ENCODE measurements around the gene OR10G8.
"Not testable (repeated sequence)": the region's sequence is repeated elsewhere in the genome, so short reads cannot be mapped to it uniquely, and the experiment has no call there.

OR10G8 gene, protein sequence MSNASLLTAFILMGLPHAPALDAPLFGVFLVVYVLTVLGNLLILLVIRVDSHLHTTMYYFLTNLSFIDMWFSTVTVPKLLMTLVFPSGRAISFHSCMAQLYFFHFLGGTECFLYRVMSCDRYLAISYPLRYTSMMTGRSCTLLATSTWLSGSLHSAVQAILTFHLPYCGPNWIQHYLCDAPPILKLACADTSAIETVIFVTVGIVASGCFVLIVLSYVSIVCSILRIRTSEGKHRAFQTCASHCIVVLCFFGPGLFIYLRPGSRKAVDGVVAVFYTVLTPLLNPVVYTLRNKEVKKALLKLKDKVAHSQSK

DNA sequence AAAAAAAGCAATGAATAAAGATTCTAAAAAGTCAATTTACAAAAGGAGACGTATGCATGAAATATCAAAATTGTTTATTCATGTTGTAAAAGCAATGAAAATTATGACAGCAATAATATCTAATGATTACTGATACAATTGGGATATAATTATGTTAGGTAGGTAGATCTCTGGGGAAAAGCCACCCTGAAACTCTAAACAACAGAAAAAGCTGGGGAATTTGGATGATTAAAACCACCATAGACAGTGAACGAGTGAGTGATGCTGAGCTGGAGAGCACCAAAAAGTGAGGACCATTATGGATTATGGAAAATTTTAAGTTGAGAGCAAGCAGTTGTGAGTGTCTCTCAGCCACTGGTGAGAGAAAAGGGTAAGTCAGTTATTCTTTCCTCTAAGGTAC lies at the start of gene OR10G8:
OR10G8 (plus strand) TSS at position 301 of the 400 bp plus-strand sequence. CDS start 2,825 bp downstream, outside the sequence.
- DNase-seq: no peak

DNA sequence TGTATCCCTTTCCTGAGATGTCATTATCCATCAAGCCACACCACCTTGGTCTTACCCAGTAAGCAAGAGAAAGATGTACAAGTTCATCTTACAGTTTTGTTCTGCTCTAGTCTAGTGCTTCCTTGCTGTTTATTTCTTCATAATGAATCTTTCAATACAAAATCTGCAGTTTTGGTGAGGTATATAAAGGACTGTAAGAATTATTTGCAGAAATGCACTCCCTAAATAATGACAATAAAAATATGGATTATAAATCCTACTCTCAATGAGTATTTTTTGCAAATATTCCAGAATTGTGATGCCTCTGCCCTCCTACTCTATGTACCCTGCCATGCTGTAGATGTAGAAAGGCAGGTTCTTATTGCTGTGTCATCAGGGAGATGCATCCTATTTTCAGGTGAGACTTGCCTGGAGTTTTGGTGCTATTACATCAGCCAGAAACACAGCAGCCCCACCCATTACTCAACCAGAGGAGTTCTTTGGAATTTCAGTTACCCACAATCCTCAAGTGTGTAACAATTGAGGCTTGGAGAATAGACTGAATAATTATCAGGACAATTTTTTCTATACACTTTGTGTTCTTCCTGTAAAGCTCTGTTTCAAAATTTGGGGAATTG lies 48.8 kb upstream of the OR10G8 start, which contains the start of gene OR10S1:
OR10S1 (minus strand) TSS at position 51 of the 617 bp plus-strand sequence. CDS start 117 bp downstream, outside the sequence.
- no peak for DNase-seq

DNA sequence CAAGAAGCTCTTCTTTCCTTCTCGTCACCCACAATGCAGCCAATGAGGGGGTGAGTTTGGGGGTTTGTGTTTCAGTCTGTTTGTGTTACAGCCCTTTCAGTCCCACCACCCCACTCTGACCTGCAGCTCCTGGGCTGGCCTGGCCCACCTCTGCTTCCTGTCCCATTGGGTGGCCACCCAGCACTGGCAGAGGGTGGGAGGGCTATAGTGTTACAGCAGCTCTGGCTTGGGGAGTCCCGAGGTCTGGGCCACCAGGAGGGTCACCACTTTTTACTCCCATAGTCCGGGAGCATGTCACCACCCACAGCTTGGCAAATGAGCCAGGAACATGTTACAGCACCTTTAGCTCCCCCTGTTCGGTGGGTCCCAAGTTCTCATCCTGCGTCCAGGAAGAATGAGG lies 47.3 kb upstream of the OR10G8 start:
- no peak for DNase-seq

DNA sequence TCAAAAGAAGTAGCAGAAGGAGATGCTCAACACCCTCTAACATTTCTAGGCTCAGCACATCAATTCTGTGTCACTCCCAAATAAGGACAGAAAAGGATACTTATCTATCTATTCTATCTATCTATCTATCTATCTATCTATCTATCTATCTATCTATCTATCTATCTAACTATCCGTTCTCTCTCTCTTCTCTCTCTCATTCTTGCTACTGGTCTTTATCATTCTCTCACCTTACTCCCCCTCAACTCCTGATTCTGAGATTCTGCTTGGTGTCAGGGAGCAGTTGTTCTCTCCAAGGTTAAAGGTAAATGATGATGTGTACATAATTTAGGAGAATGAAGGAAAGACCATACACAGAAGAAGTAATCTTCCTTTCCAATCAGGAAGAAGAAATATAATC lies 31.5 kb upstream of the OR10G8 start, which contains the start of gene OR10G6:
OR10G6 (minus strand) TSS at position 43 of the 400 bp plus-strand sequence; CDS start at position 43, 0 bp downstream.
- DNase-seq: no peak

DNA sequence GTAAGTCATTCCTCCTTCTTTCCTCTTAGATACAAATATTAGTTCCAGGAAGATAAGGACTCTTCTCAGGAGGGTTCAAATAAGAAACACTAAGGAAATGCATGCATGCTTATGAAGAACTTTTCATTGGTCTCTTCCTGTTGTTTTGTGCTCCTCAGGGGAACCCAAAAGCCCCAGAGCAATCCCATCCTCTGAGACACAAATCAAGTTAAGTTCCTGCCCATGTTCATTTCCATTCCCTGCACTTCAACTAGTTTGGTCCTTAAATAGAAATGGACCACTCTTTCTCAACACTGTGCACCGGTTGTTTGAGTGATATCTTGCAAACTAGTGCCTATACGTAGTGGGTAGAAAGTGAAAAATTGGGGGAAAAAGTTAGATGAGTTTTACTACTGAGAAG lies 13.9 kb upstream of the OR10G8 start, which contains the start of gene OR10G4:
OR10G4 (plus strand) TSS at position 301 of the 400 bp plus-strand sequence. CDS start 2,578 bp downstream, outside the sequence.
- DNase-seq: no peak

DNA sequence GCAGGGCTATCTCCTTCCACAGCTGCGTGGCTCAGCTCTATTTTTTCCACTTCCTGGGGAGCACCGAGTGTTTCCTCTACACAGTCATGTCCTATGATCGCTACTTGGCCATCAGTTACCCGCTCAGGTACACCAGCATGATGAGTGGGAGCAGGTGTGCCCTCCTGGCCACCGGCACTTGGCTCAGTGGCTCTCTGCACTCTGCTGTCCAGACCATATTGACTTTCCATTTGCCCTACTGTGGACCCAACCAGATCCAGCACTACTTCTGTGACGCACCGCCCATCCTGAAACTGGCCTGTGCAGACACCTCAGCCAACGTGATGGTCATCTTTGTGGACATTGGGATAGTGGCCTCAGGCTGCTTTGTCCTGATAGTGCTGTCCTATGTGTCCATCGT lies 10.8 kb upstream of the OR10G8 start:
- DNase-seq: not testable (repeated sequence)

DNA sequence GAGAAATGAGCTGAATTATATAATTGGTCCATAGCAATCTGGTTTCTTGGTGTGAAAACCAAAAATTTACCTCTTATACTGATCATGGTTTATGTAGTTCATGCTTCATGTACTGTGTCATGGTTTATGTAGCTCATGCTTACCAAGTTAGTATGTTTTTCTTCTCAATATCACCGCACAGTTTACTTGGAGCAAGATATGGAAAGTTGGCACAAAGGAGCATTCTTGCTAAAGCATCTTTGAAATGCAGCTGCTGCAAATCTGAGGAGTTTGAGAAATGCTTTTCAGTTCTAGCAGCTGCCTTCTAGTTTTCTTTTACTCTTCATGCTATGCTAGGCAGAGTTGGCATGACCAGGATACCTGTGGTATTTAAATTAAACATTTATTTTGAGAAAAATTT lies 10.1 kb downstream of the OR10G8 start:
- no peak for DNase-seq

DNA sequence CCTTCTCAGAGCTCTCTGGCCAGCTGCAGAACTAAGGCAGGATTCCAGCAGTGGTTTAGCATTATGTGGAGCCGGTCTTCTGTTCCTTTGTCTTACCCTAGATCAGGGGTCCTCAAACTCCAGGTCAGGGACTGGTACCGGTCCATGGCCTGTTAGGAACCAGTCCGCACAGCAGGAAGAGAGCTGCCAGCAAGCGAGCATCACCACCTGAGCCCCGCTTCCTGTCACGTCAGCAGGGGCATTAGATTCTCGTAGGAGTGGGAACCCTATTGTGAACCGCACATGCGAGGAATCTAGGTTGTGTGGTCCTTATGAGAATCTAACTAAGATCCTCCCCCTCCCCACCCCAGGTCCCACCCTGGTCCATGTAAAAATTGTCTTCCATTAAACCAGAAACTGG lies 13.0 kb downstream of the OR10G8 start:
- no peak for DNase-seq

DNA sequence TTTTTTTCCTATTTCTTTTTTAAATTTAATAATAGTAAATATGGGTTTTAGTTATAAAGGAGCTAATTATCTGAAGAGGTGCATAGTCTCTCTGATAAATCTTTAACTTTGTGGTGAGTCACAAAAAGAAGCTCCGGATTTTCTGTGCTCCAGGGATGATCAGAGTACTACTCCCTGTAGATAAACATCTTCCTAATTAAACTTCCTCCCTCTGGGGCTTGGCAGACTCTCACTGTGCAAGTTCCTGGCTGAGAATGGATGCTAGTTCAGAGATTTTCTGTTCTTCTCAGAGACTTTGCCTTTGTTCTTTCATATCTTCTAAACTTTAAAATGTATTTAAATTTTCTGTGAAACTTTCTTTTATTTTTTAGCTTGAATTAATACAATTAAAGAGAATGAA lies 14.7 kb downstream of the OR10G8 start, which contains the start of gene OR10G7:
OR10G7 (minus strand) TSS at position 72 of the 400 bp plus-strand sequence. CDS start 2,324 bp downstream, outside the sequence.
- no peak for DNase-seq

DNA sequence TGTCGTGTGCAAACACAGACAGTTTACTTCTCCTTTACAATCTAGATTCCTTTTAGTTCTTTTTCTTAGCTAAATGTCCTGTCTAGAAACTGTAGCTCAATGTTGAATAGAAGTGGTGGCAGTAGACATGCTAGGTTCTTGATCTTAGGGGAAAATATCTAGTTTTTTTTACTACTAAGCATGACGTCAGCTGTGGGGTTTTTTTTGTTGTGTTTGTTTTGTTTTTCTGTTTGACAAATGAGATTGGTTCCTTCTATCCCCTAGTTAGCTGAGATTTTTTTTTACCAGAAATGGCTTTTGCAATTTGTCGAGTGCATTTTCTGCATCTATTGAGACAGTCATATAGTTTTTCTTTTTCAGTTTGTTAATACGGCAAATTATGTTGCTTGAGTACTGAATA lies 16.8 kb downstream of the OR10G8 start:
- no peak for DNase-seq

DNA sequence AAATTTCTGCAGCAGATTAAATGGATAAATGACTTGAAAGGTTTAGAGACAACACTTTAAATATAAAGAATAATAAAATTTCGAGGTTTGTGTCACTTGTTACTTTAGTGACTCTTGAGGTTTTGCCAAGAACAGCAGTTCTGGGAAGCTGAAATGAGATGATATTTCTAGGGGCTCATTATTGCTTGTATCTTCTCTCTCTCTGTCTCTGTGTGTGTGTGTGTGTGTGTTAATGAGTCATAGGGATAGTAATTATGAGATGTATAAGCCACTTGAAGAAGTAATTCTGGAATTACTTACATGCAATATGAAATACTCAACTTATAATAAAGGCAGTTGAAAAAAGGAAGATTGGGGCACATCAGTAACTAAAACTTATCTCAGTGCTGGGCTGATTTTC lies 24.1 kb downstream of the OR10G8 start:
- no peak for DNase-seq

DNA sequence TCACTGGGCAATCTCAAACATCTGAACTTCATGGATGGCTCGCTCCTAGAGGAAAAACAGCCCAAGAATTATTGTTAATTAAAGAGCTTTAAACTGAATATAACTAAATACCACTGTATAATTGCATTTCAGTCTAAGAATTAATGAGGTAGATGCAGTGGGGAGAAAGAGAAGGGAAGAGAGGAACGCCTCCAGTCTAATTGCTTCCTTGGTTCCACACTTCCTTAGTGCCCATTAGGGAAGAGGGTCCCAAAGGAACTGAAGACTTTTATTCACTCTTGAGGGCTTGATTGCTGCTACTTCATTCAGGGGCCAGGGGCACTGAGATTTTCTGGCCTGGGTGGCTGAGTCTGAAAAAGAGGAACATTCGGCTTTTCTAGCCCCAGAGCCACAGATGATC lies 26.4 kb downstream of the OR10G8 start:
- no peak for DNase-seq

DNA sequence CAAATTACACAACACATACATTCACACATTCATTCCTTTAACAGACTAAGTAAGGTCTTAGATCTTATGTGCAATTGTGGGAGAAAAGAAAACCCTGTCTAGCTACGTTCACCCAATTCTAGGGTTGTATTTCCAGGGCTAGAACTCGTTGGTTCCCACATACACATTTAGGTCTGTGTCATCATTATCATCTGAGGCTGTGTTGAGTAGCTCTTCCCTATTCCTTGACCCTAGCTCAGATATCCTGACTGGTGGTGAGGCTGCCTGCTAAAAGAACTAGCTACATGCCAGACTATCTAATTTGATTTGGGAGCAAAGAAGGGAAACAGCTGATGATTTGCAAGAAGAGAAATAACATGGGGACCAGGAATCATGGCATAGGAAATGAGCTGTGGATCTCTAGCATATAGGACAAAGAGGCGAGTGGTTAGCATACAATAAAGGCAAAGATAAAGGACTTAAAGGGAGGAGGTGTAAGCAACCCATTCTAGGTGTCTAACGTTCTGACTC lies 42.1 kb downstream of the OR10G8 start:
- DNase-seq: no peak

DNA sequence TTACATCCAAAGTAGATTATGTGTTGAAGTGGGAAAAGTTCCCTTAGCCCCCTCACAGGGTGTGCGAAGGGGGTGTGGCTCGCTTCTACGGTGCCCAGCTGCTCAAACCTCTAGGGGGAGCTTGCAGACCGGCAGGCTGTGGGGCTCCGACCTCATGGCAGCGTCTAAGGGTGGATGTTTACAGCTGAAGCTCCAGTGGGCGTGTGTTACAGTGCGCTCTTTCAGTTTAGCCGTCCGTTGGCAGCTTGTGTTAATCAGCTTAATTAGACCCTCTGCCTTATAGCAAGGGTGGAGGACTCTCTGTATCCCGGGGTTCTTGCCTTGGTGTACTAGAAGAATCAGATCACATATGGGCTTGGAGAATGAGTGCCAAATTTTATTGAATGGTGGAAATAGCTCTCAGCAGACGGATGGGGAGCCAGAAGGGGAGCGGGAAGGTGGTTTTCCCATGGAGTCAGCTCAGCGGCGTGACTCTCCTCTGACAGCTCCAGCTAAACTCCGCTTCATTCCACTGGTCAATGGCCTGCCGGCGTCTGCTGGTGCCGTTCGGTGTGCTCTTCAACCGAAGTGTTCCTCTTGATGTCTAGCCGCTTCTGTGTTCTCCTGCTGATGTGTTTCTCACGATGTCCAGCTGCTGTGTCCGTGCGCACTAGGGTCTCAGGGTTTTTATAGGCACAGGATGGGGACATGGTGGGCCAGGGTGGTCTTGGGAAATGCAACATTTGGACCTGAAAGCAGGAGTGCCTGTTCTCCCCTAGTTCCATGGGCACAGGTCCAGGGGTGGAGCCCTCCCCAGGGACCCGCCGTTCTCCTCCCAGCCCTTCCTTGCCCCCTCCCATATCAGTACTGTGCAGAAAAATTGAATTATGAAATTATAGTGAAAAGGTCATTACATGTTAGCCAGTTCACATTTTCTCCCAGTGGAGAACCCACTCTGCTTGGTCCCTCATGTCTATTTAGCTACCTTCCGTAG lies 43.1 kb downstream of the OR10G8 start:
- peak; percentile 60 for DNase-seq

DNA sequence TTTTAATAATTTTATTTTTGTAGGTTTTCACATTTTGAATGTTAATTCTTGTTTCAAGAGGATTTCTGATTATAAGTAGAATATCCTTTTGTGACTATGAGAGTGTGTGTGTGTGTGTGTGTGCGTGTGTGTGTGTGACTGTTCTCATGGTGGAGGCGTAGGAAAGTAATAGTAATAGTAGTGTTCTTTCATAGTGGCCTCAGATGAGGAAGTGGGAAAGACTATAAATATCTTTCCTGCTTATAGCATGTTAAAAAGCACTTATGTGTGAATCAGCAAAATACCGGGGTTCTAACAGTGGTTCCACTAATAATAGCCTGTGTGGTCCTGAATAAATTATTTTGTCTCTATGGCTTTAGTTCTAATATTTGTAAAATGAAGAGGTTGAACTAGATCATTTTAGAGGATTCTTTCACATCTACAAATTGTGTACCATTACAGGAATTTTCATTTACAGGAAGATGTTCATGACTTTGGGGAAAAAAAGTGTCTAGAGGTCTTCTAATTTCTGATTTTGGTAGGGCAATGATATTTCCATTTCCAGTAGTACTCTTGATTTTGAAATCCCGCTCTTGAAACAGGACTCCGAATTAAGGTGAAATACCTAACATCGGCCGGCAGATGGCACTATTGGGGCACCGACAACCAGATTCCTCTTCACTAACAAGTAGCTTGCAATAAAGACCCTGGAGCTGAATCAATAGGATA lies 44.5 kb downstream of the OR10G8 start:
- DNase-seq: peak; percentile 65

DNA sequence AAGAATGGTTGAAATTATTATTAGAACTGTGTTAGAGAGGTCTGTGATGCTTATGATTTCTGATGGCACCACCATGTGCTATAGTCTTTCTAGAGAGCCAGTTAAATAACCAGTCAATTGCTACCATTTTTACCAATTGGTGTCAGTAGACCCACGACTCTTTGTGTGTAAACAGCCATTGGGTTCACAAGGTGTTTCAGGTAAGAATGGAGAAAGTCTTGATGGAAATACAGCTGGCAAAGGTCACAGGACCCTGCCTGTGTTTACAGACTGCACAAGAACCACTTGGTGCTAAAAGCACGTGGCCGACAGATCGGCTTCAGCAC lies 45.0 kb downstream of the OR10G8 start:
- peak; percentile 26 for DNase-seq

DNA sequence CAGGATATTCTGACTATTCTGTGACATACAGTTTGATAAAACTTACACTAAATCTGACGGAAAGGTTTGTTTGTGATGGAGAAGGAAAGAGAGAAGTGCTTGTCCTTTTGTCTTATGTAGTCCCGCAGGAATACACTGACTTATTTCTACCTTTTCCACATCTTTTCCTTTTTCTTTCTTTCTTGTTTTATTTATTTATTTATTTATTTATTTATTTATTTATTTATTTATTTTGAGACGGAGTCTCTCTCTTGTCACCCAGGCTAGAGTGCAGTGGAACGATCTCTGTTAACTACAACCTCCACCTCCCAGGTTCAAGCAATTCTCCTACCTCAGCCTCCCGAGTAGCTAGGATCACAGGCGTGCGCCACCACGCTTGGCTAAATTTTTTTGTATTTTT lies 45.5 kb downstream of the OR10G8 start:
- no peak for DNase-seq

DNA sequence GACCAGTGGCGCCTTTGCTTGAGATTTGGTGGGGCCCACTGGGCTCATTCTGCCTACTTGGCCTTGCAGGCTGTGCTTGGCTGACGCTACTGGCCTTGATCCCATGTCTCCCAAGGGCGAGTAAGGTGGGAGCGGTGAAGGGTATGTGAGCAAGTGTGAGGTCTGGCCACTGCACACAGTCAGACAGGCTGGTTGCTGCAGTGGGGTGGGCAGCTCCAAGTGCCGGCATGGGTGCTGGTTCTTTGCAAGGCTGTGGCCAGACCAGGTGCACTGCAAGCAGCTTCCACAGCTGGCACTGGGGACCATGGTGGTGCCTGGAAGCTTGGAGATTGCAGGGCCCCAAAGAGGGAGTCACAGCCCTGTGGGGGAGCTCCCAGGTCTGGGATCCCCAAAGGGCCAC lies 48.0 kb downstream of the OR10G8 start:
- no peak for DNase-seq

DNA sequence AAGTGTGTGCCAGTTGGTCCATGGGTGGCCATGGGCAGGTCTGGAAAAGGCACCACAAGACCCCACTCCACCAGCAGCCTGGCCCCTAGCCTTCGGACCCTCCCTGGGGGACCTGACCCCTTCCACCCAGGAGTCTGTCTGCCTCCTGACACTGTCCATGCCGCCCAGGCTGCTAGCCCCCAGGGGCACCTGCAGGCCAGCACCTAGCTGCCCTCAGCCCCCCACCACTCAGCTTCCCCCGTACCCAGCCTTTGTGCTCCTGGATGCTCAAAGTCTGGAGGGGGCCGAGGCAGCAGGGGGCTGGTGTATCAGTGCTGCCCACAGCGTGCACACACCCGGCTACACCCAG lies 48.9 kb downstream of the OR10G8 start:
- no peak for DNase-seq

DNA sequence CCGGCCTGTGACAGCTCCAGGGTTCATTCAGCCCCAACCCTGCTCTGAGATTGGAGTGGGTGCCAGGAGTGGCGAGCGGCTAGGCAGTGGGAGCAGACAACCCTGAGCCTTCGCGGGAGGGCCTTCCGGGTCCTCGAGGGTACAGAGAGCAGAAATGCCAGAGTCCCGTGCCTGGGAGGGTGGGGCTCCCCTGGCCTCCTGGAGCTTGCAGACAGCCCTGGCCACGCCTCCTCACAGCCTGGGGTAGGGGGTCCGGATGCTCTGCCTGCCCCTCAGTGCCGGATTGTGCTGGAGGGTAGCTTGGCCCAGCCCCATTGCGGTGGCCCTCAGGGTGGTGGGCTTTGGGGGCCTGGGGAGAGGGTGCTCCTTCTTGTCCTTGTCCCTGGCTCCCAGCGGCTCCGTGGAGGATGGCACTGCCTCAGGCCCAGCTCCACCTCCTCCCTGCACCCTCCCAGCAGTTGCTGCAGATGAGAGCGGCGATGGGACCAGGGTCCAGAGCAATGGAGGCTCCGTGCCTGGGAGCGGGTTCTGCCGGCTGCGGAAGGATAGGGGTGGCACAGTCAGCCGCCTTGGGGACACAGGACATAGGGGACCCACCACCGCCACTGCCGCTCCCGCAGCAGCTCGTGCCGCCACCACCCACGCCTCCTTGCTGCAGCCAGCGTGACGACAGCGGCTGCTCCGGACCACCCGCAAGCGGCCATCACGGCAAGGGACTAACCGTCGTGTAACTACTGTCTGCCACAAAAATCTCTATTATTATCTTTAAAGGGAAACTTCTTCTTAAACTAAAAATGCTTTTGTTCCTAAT lies 49.4 kb downstream of the OR10G8 start:
- peak; percentile 43 for DNase-seq

DNA sequence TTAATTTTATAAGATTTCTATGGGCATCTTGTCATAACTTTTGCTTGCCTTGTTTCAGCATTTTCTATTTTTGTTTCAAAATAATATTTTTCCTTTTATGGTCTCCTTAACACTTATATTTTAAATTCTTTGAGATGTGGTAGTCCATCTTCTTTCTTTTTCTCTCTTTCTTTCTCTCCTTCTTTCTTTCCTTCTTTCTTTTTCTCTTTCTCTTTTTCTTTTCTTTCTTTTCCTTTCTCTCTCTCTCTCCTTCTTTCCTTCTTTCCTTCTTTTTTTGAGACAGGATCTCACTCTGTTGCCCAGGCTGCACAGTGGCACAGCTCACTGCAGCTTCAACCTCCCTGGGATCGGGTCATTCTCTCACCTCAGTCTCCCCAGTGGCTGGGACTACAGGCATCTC lies 50.7 kb downstream of the OR10G8 start:
- DNase-seq: no peak
